A549 (cell line): ENCODE measurements around the gene CHN1. TPM values are rescaled to one million over a fixed set of nuclear protein-coding genes. Genes with fewer than 3 reads are reported as not detected.

Experiments used
- ATAC-seq, 2 experiments: fragments of 200-7000 bp in 1 of 2; fragments of >200 bp in 1 of 2; cut with Nextera tagmentation in 1 of 2; cut with Tn5 transposase in 1 of 2; 3 replicates each; pipeline versions ENCODE4 v1.8.0 to v1.9.1; 2018 to 2020; ENCODE audit warnings: mild to moderate bottlenecking in 1 of 2, moderate library complexity in 1 of 2
- CTCF ChIA-PET: fragments of 300-600 bp; sonication (Branson Sonifier 250); formaldehyde crosslinking; extraction: SDS; loops from one replicate; lab custom pipeline; 2021; ENCODE audit warnings: antibody characterized with exemption, inconsistent platforms; lab: Yijun Ruan, JAX
- POLR2A ChIA-PET: fragments of 350-600 bp; formaldehyde crosslinking; extraction: SDS; loops from one replicate; lab custom pipeline; 2021; ENCODE audit warnings: antibody characterized with exemption, inconsistent platforms; lab: Yijun Ruan, JAX
- DNase-seq, 2 experiments: peaks; one replicate each; pipeline versions ENCODE4 v3.0.0 to v3.0.0-alpha.2; 2011 to 2016; ENCODE audit warnings: low read depth in 1 of 2, low spot score in 1 of 2
- FAIRE-seq: peaks from 2 replicates; lab custom pipeline; 2011; peaks lifted over from hg19 to GRCh38; lab: Jason Lieb, UNC
- H3K27ac ChIP-seq, 2 experiments: fragments of >200 bp; sonication (Bioruptor Twin); formaldehyde crosslinking; 3 replicates each; pipeline ENCODE4 v1.5.1; 2016 to 2017
- H3K4me1 ChIP-seq: fragments of >200 bp; sonication (Bioruptor Twin); formaldehyde crosslinking; 3 replicates; pipeline ENCODE4 v1.6.1; 2016
- H3K4me2 ChIP-seq: fragments of >200 bp; sonication (Bioruptor Twin); formaldehyde crosslinking; 3 replicates; pipeline ENCODE4 v1.6.1; 2016
- H3K4me3 ChIP-seq: fragments of >200 bp; sonication (Bioruptor Twin); formaldehyde crosslinking; 3 replicates; pipeline ENCODE4 v1.5.1; 2016
- H3K9me3 ChIP-seq: fragments of >200 bp; sonication (Bioruptor Twin); formaldehyde crosslinking; 3 replicates; pipeline ENCODE4 v1.6.1; 2016
- BHLHE40 ChIP-seq: IDR thresholded peaks from 2 replicates; pipeline ENCODE4 v1.6.1; 2012; ENCODE audit warnings: low read depth, low read length, inconsistent platforms
- CHD2 ChIP-seq: fragments of 150-350 bp; IDR thresholded peaks from 2 replicates; pipeline ENCODE4 v1.6.1; 2014; ENCODE audit warnings: low read length; ENCODE audit not compliant: partially characterized antibody
- EHMT2 ChIP-seq: fragments of 200-600 bp; sonication (generic); IDR thresholded peaks from 2 replicates; pipeline ENCODE4 v1.6.1; 2016; ENCODE audit warnings: antibody characterized with exemption, low read depth, mild to moderate bottlenecking, moderate library complexity
- ESRRA ChIP-seq: fragments of 150-350 bp; IDR thresholded peaks from 2 replicates; pipeline ENCODE4 v1.6.1; 2014; ENCODE audit warnings: mild to moderate bottlenecking, low read length, borderline replicate concordance
- HOXB5 ChIP-seq: fragments of 250-450 bp; sonication (Bioruptor Pico); IDR thresholded peaks from 2 replicates; pipeline ENCODE4 v1.5.0; 2020; ENCODE audit warnings: mild to moderate bottlenecking, moderate library complexity
- KDM5A ChIP-seq: fragments of 200-600 bp; sonication (generic); IDR thresholded peaks from 2 replicates; pipeline ENCODE4 v1.6.1; 2016; ENCODE audit warnings: antibody characterized with exemption, mild to moderate bottlenecking
- PHF8 ChIP-seq: fragments of 200-600 bp; sonication (generic); IDR thresholded peaks from 2 replicates; pipeline ENCODE4 v1.6.1; 2016; ENCODE audit warnings: low read depth, mild to moderate bottlenecking, antibody characterized with exemption, moderate library complexity, borderline replicate concordance
- POLR2AphosphoS2 ChIP-seq: conservative IDR thresholded peaks from 2 replicates; pipeline ENCODE4 v1.6.1; 2012; ENCODE audit warnings: low read length, improper control_type of control experiment, inconsistent platforms
- RAD21 ChIP-seq, 2 experiments: fragments of >200 bp in 1 of 2; sonication (Bioruptor Twin) in 1 of 2; formaldehyde crosslinking in 1 of 2; IDR thresholded peaks in 1 of 2; conservative IDR thresholded peaks in 1 of 2; 2 replicates in 1 of 2; 3 replicates in 1 of 2; pipeline ENCODE4 v1.6.1; 2012 to 2018; ENCODE audit warnings: inconsistent platforms in 1 of 2
- REST ChIP-seq: fragments of 200-600 bp; sonication (generic); IDR thresholded peaks from 2 replicates; pipeline ENCODE4 v1.6.1; 2016; ENCODE audit warnings: antibody characterized with exemption, mild to moderate bottlenecking, moderate library complexity
- TFCP2L1 ChIP-seq: fragments of 250-450 bp; sonication (Bioruptor Pico); IDR thresholded peaks from 2 replicates; pipeline ENCODE4 v1.5.0; 2021; ENCODE audit warnings: mild to moderate bottlenecking
- ZNF302 ChIP-seq: fragments of 250-450 bp; sonication (Bioruptor Pico); IDR thresholded peaks from 2 replicates; pipeline ENCODE4 v1.9.0; 2021; ENCODE audit warnings: inconsistent platforms, mild to moderate bottlenecking, moderate library complexity
- WGBS: methylation state at CpG from one replicate; pipeline ENCODE4 v1.1.6; 2017; ENCODE audit errors: missing lambda C conversion rate; 5-methylcytosine and 5-hydroxymethylcytosine counted together
- polyA plus RNA-seq, 4 experiments: library from polyadenylated mRNA; depleted of rRNA in 3 of 4; stranded (reverse); fragments of >200 nt; fragmentation: RNase III in 1 of 4; extraction: RNeasy Plus Mini Kit Qiagen cat#74134 plus additional on column Dnase treatment in 1 of 4; gene quantifications; 2 replicates in 3 of 4; 3 replicates in 1 of 4; pipeline ENCODE4 v1.2.3, GENCODE V29; 2011 to 2017
- TF ChIP-seq, protein P1 (sequence below): IDR thresholded peaks from 2 replicates; pipeline ENCODE4 v1.6.1; 2012
- TF ChIP-seq, protein P2 (sequence below): fragments of >200 bp; sonication (Bioruptor Twin); formaldehyde crosslinking; IDR thresholded peaks from 3 replicates; pipeline ENCODE4 v1.5.1; 2016
- TF ChIP-seq, protein P3 (sequence below): fragments of 250-450 bp; sonication (Bioruptor Pico); IDR thresholded peaks from 2 replicates; pipeline ENCODE4 v1.5.0; 2021; ENCODE audit warnings: mild to moderate bottlenecking, moderate library complexity, borderline replicate concordance

CHN1 gene
- polyA plus RNA-seq, 2 of the 4 experiments (the other 2 are of a cell fraction) = 20.9 to 46.6 TPM

GRCh38 chr2:174970092-174970491 lies 35.1 kb downstream of the CHN1 start:
- ATAC-seq = no peak
- peaks cover 68% of the 10 kb centered on the region for H3K4me1 ChIP-seq
- peak overlapping the region in 1 of 2 experiments; percentile 42; a peak in 3 of 6 replicates for H3K27ac ChIP-seq
- 87% methylated on average over 1 of the region's 1 CpG for WGBS
- TF ChIP-seq ZNF302 (CRISPR knock-in tag) (no peak), HOXB5 (CRISPR knock-in tag) (no peak)
- TF ChIP-seq, protein P1, sequence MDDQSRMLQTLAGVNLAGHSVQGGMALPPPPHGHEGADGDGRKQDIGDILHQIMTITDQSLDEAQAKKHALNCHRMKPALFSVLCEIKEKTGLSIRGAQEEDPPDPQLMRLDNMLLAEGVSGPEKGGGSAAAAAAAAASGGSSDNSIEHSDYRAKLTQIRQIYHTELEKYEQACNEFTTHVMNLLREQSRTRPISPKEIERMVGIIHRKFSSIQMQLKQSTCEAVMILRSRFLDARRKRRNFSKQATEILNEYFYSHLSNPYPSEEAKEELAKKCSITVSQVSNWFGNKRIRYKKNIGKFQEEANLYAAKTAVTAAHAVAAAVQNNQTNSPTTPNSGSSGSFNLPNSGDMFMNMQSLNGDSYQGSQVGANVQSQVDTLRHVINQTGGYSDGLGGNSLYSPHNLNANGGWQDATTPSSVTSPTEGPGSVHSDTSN = no peak
- TF ChIP-seq, all 56 proteins: peak for 0
- ChIA-PET POLR2A (no interaction called here), CTCF (interaction anchor here (1.6 kb wide), 1 partner anchor 14 kb away, joined by 4 read pairs; no protein-coding TSS in a partner anchor)
- FAIRE-seq (no peak), DNase-seq (no peak)
- no peak overlapping the region for H3K4me3 ChIP-seq
- H3K4me2 ChIP-seq = peak overlapping the region; percentile 3; the same call in 1 of the 3 replicates
- no peaks in the 10 kb centered on the region for H3K9me3 ChIP-seq

DNA sequence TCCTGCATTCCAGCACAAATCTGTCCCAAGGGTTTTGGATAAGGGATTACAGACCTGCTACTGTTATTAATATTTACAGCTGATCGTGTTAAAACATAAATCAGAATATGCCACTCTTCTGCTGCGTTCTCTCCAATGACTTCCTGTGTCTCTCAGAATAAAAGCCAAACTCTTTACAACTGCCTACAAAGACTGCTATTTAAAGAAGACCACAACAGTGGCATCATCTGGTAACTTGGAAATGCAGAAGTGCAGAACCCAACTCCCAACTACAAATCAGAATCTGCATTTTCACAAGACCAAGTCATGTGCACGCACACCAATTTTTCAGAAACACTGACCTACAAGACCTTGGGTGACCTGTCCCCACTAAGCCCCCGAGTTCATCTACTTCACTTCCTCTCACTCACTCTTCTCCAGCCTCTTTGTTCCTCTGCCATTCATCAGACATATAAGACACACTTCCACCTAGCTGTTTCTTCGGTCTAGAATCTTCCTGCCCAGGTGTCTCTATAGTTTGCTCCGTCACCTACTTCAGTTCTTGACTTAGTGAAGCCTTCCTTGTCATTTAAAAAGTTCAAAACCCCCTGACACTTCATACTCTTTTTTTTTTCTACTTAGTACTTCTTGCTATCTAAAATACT lies 36.0 kb downstream of the CHN1 start:
- ChIA-PET CTCF (interaction anchor here (0.7 to 1.6 kb wide), 3 partner anchors 15 to 198 kb away, joined by 3 to 4 read pairs (median 4); no protein-coding TSS in a partner anchor), POLR2A (no interaction called here)
- H3K27ac ChIP-seq = peak overlapping the region in 1 of 2 experiments; percentile 42; a peak in 2 of 6 replicates
- H3K9me3 ChIP-seq = no peaks in the 10 kb centered on the region
- H3K4me3 ChIP-seq = no peak overlapping the region
- DNase-seq (no peak), ATAC-seq (no peak), FAIRE-seq (no peak)
- WGBS = 88% methylated on average over 6 of the region's 6 CpGs
- H3K4me2 ChIP-seq = no peak overlapping the region
- H3K4me1 ChIP-seq = peaks cover 60% of the 10 kb centered on the region
- TF ChIP-seq EHMT2 (no peak), KDM5A (no peak), ESRRA (no peak), REST (no peak), HOXB5 (CRISPR knock-in tag) (no peak), BHLHE40 (no peak)
- TF ChIP-seq, protein P2, sequence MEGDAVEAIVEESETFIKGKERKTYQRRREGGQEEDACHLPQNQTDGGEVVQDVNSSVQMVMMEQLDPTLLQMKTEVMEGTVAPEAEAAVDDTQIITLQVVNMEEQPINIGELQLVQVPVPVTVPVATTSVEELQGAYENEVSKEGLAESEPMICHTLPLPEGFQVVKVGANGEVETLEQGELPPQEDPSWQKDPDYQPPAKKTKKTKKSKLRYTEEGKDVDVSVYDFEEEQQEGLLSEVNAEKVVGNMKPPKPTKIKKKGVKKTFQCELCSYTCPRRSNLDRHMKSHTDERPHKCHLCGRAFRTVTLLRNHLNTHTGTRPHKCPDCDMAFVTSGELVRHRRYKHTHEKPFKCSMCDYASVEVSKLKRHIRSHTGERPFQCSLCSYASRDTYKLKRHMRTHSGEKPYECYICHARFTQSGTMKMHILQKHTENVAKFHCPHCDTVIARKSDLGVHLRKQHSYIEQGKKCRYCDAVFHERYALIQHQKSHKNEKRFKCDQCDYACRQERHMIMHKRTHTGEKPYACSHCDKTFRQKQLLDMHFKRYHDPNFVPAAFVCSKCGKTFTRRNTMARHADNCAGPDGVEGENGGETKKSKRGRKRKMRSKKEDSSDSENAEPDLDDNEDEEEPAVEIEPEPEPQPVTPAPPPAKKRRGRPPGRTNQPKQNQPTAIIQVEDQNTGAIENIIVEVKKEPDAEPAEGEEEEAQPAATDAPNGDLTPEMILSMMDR = no peak

- no peak overlapping the region for H3K4me3 ChIP-seq
- no peak for ATAC-seq
- H3K27ac ChIP-seq = no peak overlapping the region
- H3K9me3 ChIP-seq = no peaks in the 10 kb centered on the region
- H3K4me1 ChIP-seq = peaks cover 45% of the 10 kb centered on the region
- TF ChIP-seq POLR2AphosphoS2 (no peak), PHF8 (no peak), CHD2 (no peak), REST (no peak), TFCP2L1 (no peak), RAD21 (conservative IDR thresholded peaks at IDR 0.05 in 1 of 2, IDR thresholded peaks at IDR 0.05 in 1 of 2) (no peak)
- TF ChIP-seq, protein P3, sequence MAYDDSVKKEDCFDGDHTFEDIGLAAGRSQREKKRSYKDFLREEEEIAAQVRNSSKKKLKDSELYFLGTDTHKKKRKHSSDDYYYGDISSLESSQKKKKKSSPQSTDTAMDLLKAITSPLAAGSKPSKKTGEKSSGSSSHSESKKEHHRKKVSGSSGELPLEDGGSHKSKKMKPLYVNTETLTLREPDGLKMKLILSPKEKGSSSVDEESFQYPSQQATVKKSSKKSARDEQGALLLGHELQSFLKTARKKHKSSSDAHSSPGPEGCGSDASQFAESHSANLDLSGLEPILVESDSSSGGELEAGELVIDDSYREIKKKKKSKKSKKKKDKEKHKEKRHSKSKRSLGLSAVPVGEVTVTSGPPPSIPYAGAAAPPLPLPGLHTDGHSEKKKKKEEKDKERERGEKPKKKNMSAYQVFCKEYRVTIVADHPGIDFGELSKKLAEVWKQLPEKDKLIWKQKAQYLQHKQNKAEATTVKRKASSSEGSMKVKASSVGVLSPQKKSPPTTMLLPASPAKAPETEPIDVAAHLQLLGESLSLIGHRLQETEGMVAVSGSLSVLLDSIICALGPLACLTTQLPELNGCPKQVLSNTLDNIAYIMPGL (CRISPR knock-in tag) = no peak
- TF ChIP-seq, all 56 proteins: peak for 0
- ChIA-PET POLR2A (no interaction called here), CTCF (no interaction called here)
- WGBS = 88% methylated on average over 3 of the region's 3 CpGs
- no peak for FAIRE-seq
- H3K4me2 ChIP-seq = no peak overlapping the region
- DNase-seq = no peak
Observed at GRCh38 chr2:174967691-174968260, 37.4 kb downstream of the CHN1 start.
